ENCODE measurements around the gene HOXB5. TPM values are rescaled to one million over a fixed set of nuclear protein-coding genes. Genes with fewer than 3 reads are reported as not detected.

HOXB5 gene
- total RNA-seq, 1 experiment from 2014 or later: not detected

DNA sequence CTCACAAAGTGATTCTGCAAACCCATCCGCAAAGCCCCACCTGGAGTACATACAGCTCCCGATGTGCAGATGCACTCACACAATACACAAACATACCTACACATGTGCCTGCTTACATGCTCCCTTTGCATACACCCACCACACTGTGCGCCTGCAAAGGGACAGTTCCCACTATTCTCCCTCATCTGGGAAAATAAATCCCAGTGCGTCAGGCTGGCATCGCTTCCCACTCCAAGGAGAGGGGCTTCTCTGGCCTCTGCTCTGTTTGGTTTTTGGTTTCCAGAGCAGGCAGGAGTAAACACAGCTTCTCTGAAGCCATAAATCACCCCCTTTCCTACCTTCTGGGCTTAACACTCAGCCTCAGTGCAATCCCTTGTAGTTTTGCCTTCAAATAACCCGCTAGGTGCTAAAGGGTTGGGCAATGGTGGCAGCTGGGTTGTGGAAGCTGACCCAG is 30.2 kb downstream of the HOXB5 start:
- H3K4me2 ChIP-seq (ENCODE audit: insufficient read depth, insufficient read length, low read length): no peak overlapping the region
- H4K20me1 ChIP-seq (ENCODE audit: control insufficient read depth, insufficient read depth, insufficient read length): peaks cover 2% of the 10 kb centered on the region

More for the DNA sequence above, 30.2 kb downstream of the HOXB5 start:
- peak overlapping the region in 1 of 2 experiments; percentile 47; a peak in 2 of 5 replicates for H3K4me3 Mint-ChIP-seq
- H3K23ac ChIP-seq (ENCODE audit: insufficient read length, low read depth, low read length): no peak overlapping the region
- H3K23me2 ChIP-seq (ENCODE audit: insufficient read length, low read depth, low read length, poor library complexity, severe bottlenecking): no peaks in the 10 kb centered on the region
- H3K56ac ChIP-seq (ENCODE audit: insufficient read length, low read depth, low read length): no peak overlapping the region
- TF ChIP-seq, protein P1, sequence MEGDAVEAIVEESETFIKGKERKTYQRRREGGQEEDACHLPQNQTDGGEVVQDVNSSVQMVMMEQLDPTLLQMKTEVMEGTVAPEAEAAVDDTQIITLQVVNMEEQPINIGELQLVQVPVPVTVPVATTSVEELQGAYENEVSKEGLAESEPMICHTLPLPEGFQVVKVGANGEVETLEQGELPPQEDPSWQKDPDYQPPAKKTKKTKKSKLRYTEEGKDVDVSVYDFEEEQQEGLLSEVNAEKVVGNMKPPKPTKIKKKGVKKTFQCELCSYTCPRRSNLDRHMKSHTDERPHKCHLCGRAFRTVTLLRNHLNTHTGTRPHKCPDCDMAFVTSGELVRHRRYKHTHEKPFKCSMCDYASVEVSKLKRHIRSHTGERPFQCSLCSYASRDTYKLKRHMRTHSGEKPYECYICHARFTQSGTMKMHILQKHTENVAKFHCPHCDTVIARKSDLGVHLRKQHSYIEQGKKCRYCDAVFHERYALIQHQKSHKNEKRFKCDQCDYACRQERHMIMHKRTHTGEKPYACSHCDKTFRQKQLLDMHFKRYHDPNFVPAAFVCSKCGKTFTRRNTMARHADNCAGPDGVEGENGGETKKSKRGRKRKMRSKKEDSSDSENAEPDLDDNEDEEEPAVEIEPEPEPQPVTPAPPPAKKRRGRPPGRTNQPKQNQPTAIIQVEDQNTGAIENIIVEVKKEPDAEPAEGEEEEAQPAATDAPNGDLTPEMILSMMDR (conservative IDR thresholded peaks at IDR 0.05): no peak
- no peak overlapping the region for H3K27ac ChIP-seq (ENCODE audit: insufficient read length, low read depth, low read length)
- no peak overlapping the region for H2BK5ac ChIP-seq (ENCODE audit: insufficient read length, low read length)
- no peak overlapping the region for H3T11ph ChIP-seq (ENCODE audit: low read length)
- H3K14ac ChIP-seq (ENCODE audit: insufficient read depth, low read length): no peak overlapping the region
- no peak overlapping the region for H2BK15ac ChIP-seq (ENCODE audit: low read depth, low read length)
- H3K27ac Mint-ChIP-seq: no peak overlapping the region
- no peak overlapping the region for H2BK120ac ChIP-seq (ENCODE audit: low read depth, low read length, poor library complexity, severe bottlenecking)
- peaks cover 1 to 11% of the 10 kb centered on the region in 2 experiments; a peak in 3 of 4 replicates for H3K4me1 Mint-ChIP-seq
- no CpG with 5 or more reads among the region's 6 CpGs for WGBS (ENCODE audit: extremely low coverage, insufficient read length, low lambda C conversion rate)
- no peak overlapping the region for H2AFZ ChIP-seq (ENCODE audit: low read length)
- H3K27me3 ChIP-seq (ENCODE audit: insufficient read depth, low read length): peaks cover 99% of the 10 kb centered on the region
- H3K4ac ChIP-seq (ENCODE audit: low read depth, low read length): no peak overlapping the region
- no peak overlapping the region for H2AK5ac ChIP-seq (ENCODE audit: insufficient read length, low read length)
- H4K5ac ChIP-seq (ENCODE audit: insufficient read length, low read depth, low read length): no peak overlapping the region
- no peaks in the 10 kb centered on the region for H3K79me2 ChIP-seq (ENCODE audit: insufficient read depth, low read length)
- H2BK12ac ChIP-seq (ENCODE audit: insufficient read length, low read depth, low read length): no peak overlapping the region
- no peaks in the 10 kb centered on the region for H3K79me1 ChIP-seq (ENCODE audit: insufficient read depth, low read depth, low read length, poor library complexity, severe bottlenecking)
- H3K27me3 Mint-ChIP-seq (ENCODE audit: low read depth): peaks cover 56% of the 10 kb centered on the region
- peaks cover 0 to 2% (median 0%) of the 10 kb centered on the region in 3 experiments; a peak in 2 of 7 replicates for H3K36me3 Mint-ChIP-seq (ENCODE audit: insufficient read depth in 1 of 3, low read depth in 3 of 3)
- H3K4me1 ChIP-seq (ENCODE audit: insufficient read depth, low read length): peaks cover 2% of the 10 kb centered on the region; the same call in 1 of the 2 replicates
- H3K9me3 ChIP-seq (ENCODE audit: control insufficient read depth, low read depth, low read length): no peaks in the 10 kb centered on the region
- no peak overlapping the region for H3K18ac ChIP-seq (ENCODE audit: insufficient read length, low read depth, low read length)
- no peak for DNase-seq
- H4K8ac ChIP-seq (replicated peaks; ENCODE audit: insufficient read length, low read depth, low read length): no peak overlapping the region
- no peak overlapping the region for H4K91ac ChIP-seq (ENCODE audit: insufficient read length, low read depth, low read length)
- H3K9ac ChIP-seq (ENCODE audit: extremely low read depth, insufficient read length, low read length): no peak overlapping the region
- no peak overlapping the region for H2BK20ac ChIP-seq (ENCODE audit: low read depth, low read length, poor library complexity, severe bottlenecking)
- peaks cover 0 to 4% of the 10 kb centered on the region in 2 experiments; a peak in 2 of 5 replicates for H3K9me3 Mint-ChIP-seq
